Thyroid gland (tissue), 4 donors: ENCODE results near the gene LZTS2.

Experiments used
- POLR2A ChIP-seq, 2 donors: fragments of 450-650 bp; IDR thresholded peaks; one replicate each; pipeline ENCODE4 v1.6.1; 2017; ENCODE audit warnings: antibody characterized with exemption in 2 of 2, mild to moderate bottlenecking in 2 of 2, moderate library complexity in 1 of 2
- TF ChIP-seq, protein P1 (sequence below), 6 experiments: fragments of 200-600 bp in 3 of 6; fragments of 450-650 bp in 3 of 6; sonication (generic) in 3 of 6; IDR thresholded peaks; one replicate each; pipeline ENCODE4 v1.5.1; 2016 to 2019; ENCODE audit warnings: antibody characterized with exemption in 6 of 6, mild to moderate bottlenecking in 2 of 6, inconsistent platforms in 1 of 6, moderate library complexity in 1 of 6

DNA sequence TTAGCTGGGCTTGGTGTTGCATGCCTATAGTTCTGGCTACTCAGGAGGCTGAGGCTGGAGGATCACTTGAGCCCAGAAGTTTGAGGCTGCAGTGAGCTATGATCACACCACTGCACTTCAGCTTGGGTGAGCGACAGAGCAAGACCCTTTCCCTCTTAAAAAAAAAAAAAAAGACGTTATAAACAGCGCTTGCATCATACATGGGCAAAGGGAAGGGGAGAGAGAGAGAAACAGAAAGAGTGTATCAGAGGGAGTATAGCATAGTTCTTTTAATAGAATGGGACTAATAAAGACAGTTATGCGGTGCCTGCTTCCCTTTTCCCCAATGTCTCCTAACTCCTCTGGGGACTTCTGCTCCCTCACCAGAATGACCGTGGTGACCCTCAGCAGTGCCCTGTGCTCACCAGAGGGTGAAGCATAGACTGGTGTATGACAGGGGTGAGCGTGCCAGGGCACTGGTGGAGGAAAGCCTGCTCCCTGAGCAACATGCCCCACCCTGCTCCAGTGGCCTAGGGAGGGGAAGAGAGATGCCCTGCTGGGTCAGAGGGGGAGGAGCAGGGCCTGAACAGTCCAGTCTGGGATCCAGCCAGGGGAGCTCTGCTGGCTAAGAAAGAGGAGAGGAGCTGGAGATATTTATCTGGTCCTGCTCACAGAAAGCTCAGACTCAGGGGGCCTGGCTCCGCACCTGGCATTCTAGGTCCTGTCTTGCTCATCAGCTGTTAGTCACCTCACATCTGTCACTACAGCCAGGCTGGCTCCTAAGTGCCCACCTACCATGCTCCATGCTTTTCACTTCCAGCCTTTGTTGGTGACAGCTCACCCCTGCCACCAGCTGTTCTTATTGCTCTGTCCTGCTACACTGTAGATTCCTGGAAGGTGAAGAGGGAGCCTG lies 29.1 kb downstream of the LZTS2 start:
- TF ChIP-seq, protein P1, sequence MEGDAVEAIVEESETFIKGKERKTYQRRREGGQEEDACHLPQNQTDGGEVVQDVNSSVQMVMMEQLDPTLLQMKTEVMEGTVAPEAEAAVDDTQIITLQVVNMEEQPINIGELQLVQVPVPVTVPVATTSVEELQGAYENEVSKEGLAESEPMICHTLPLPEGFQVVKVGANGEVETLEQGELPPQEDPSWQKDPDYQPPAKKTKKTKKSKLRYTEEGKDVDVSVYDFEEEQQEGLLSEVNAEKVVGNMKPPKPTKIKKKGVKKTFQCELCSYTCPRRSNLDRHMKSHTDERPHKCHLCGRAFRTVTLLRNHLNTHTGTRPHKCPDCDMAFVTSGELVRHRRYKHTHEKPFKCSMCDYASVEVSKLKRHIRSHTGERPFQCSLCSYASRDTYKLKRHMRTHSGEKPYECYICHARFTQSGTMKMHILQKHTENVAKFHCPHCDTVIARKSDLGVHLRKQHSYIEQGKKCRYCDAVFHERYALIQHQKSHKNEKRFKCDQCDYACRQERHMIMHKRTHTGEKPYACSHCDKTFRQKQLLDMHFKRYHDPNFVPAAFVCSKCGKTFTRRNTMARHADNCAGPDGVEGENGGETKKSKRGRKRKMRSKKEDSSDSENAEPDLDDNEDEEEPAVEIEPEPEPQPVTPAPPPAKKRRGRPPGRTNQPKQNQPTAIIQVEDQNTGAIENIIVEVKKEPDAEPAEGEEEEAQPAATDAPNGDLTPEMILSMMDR (IDR thresholded peaks at IDR 0.05): no peak
- no peak for TF ChIP-seq POLR2A (IDR thresholded peaks at IDR 0.05)
